HepG2 (cell line): ENCODE measurements around the gene LIPT1. TPM values are rescaled to one million over a fixed set of nuclear protein-coding genes. Genes with fewer than 3 reads are reported as not detected.

Experiments used
- ATAC-seq: fragments of 200-7000 bp; cut with Tn5 transposase; 3 replicates; pipeline ENCODE4 v1.9.1; 2020; ENCODE audit warnings: mild to moderate bottlenecking, moderate library complexity
- BruUV-seq: library from RNA; stranded (reverse); fragments of 400-500 nt; replicated peaks from 2 replicates; lab custom pipeline; 2021; lab: Mats Ljungman, UMichigan
- CTCF ChIA-PET: fragments of 300-600 bp; formaldehyde crosslinking; extraction: SDS; loops from one replicate; lab custom pipeline; 2021; ENCODE audit warnings: low total read pairs, inconsistent platforms, low intra/inter-chr PET ratio; lab: Yijun Ruan, JAX
- POLR2A ChIA-PET: fragments of 350-600 bp; sonication (Branson Sonifier 250); formaldehyde crosslinking; loops from one replicate; lab custom pipeline; 2020; ENCODE audit warnings: antibody characterized with exemption, inconsistent platforms; lab: Yijun Ruan, JAX
- DNase-seq: peaks from one replicate; pipeline ENCODE4 v3.0.0-alpha.2; 2015; ENCODE audit warnings: low spot score
- FAIRE-seq: peaks from 3 replicates; lab custom pipeline; 2011; peaks lifted over from hg19 to GRCh38; lab: Jason Lieb, UNC
- H2AFZ ChIP-seq: one replicate; pipeline ENCODE4 v1.6.1; 2011; ENCODE audit warnings: low read length, inconsistent platforms
- H3K27ac ChIP-seq: fragments of 300-600 bp; 3 replicates; pipeline ENCODE4 v1.8.0; 2011; ENCODE audit warnings: mixed run types, mild to moderate bottlenecking, mixed read lengths, low read length, inconsistent platforms; ENCODE audit not compliant: insufficient read depth; ENCODE audit errors: extremely low read length
- H3K27me3 ChIP-seq, 2 experiments: fragments of 200-600 bp in 1 of 2; 2 replicates in 1 of 2; 3 replicates in 1 of 2; pipeline versions ENCODE4 v1.6.0 to v1.8.0; 2011; ENCODE audit warnings: low read length in 2 of 2, mild to moderate bottlenecking in 2 of 2, moderate library complexity in 2 of 2, inconsistent platforms in 1 of 2; ENCODE audit not compliant: insufficient read depth in 2 of 2, control insufficient read depth in 1 of 2
- H3K36me3 ChIP-seq, 2 experiments: fragments of 200-600 bp in 1 of 2; replicated peaks in 1 of 2; 2 replicates in 1 of 2; 3 replicates in 1 of 2; pipeline versions ENCODE4 v1.5.1 to v1.8.0; 2011; ENCODE audit warnings: low read length in 2 of 2, inconsistent platforms in 1 of 2; ENCODE audit not compliant: insufficient read depth in 2 of 2, control insufficient read depth in 1 of 2
- H3K4me1 ChIP-seq: 2 replicates; pipeline ENCODE4 v1.5.1; 2012; ENCODE audit warnings: low read length, inconsistent platforms; ENCODE audit not compliant: insufficient read depth
- H3K4me2 ChIP-seq: 2 replicates; pipeline ENCODE4 v1.6.0; 2011; ENCODE audit warnings: low read depth, low read length, inconsistent platforms
- H3K4me3 ChIP-seq, 3 experiments: fragments of 200-600 bp in 1 of 3; sonication (generic), shearing (Covaris generic) in 1 of 3; replicated peaks in 1 of 3; 2 replicates each; pipeline ENCODE4 v1.5.1; 2011 to 2016; ENCODE audit warnings: low read length in 3 of 3, inconsistent platforms in 2 of 3, low read depth in 2 of 3, mild to moderate bottlenecking in 2 of 3, control low read depth in 1 of 3, mixed read lengths in 1 of 3; ENCODE audit not compliant: insufficient read depth in 1 of 3
- H3K79me2 ChIP-seq: one replicate; pipeline ENCODE4 v1.6.1; 2011; ENCODE audit warnings: low read length, inconsistent platforms; ENCODE audit not compliant: insufficient read depth
- H3K9ac ChIP-seq: 2 replicates; pipeline ENCODE4 v1.6.0; 2011; ENCODE audit warnings: mild to moderate bottlenecking, low read depth, low read length, inconsistent platforms; ENCODE audit not compliant: insufficient read depth
- H3K9me3 ChIP-seq: 2 replicates; pipeline ENCODE4 v1.5.1; 2012; ENCODE audit warnings: mild to moderate bottlenecking, low read length
- H4K20me1 ChIP-seq: 2 replicates; pipeline ENCODE4 v1.6.0; 2011; ENCODE audit warnings: inconsistent platforms, mild to moderate bottlenecking, low read length, moderate library complexity; ENCODE audit not compliant: insufficient read depth
- DMAP1 ChIP-seq: IDR thresholded peaks from 2 replicates; pipeline ENCODE4 v1.6.1; 2016
- FOXJ3 ChIP-seq: sonication (generic); formaldehyde crosslinking; IDR thresholded peaks from 2 replicates; pipeline ENCODE4 v1.4.0; 2020; ENCODE audit warnings: missing genetic modification reagents, mild to moderate bottlenecking, borderline replicate concordance
- MTA1 ChIP-seq: sonication (generic); formaldehyde crosslinking; IDR thresholded peaks from 2 replicates; pipeline ENCODE4 v1.4.0; 2020; ENCODE audit warnings: missing genetic modification reagents, mild to moderate bottlenecking, borderline replicate concordance
- MTF2 ChIP-seq: sonication (generic); formaldehyde crosslinking; IDR thresholded peaks from 2 replicates; pipeline ENCODE4 v1.5.0; 2020; ENCODE audit warnings: missing genetic modification reagents, borderline replicate concordance
- NR2C2 ChIP-seq: sonication (generic); formaldehyde crosslinking; IDR thresholded peaks from 2 replicates; pipeline ENCODE4 v1.4.0; 2020; ENCODE audit warnings: missing genetic modification reagents, mild to moderate bottlenecking, moderate library complexity, borderline replicate concordance
- SOX13 ChIP-seq, 3 experiments: fragments of 450-650 bp in 1 of 3; sonication (generic) in 1 of 3; formaldehyde crosslinking in 1 of 3; IDR thresholded peaks in 2 of 3; conservative IDR thresholded peaks in 1 of 3; 2 replicates each; pipeline versions ENCODE4 v1.5.0 to v1.6.1; 2016 to 2020; ENCODE audit warnings: antibody characterized with exemption in 1 of 3, mild to moderate bottlenecking in 1 of 3, missing compliant biosample characterization in 1 of 3, missing genetic modification reagents in 1 of 3, moderate library complexity in 1 of 3
- STAT5B ChIP-seq: sonication (generic); formaldehyde crosslinking; IDR thresholded peaks from 2 replicates; pipeline ENCODE4 v1.4.0; 2020; ENCODE audit warnings: missing genetic modification reagents
- ZNF460 ChIP-seq: sonication (generic); formaldehyde crosslinking; IDR thresholded peaks from 2 replicates; pipeline ENCODE4 v1.5.1; 2020; ENCODE audit warnings: missing genetic modification reagents, mild to moderate bottlenecking, borderline replicate concordance
- ZNF644 ChIP-seq: IDR thresholded peaks from 2 replicates; pipeline ENCODE4 v1.6.1; 2016; ENCODE audit warnings: low read depth
- ZNF788 ChIP-seq: sonication (generic); formaldehyde crosslinking; IDR thresholded peaks from 2 replicates; pipeline ENCODE4 v1.5.0; 2020; ENCODE audit warnings: mild to moderate bottlenecking, missing genetic modification reagents, borderline replicate concordance
- WGBS: methylation state at CpG from one replicate; pipeline ENCODE4 v1.1.6; 2017; ENCODE audit warnings: low lambda C conversion rate; 5-methylcytosine and 5-hydroxymethylcytosine counted together
- in situ Hi-C: cut with HindIII; loops from 2 replicates; pipeline ENCODE4 v1.10.0; 2017; ENCODE audit warnings: low pct_unique_long_range_greater_than_20kb; ENCODE audit not compliant: extremely low pct_ligation_motif_present
- intact Hi-C: fragments of 100-400 bp; cut with micrococcal nuclease; formaldehyde crosslinking; loops from one replicate; pipeline ENCODE4 v1.10.0; 2022; ENCODE audit not compliant: unreplicated experiment
- polyA plus RNA-seq, 8 experiments: library from polyadenylated mRNA; depleted of rRNA in 3 of 8; stranded (reverse) in 7 of 8; unstranded in 1 of 8; fragments of >200 nt; fragmentation: Illumina TruSeq in 4 of 8; extraction: Trizol in 4 of 8; gene quantifications; 2 replicates each; pipeline versions ENCODE4 v1.2.1 to v1.2.3, GENCODE V29; 2011 to 2016; ENCODE audit warnings: low read depth in 4 of 8, missing spikeins in 1 of 8, mixed read lengths in 1 of 8; ENCODE audit not compliant: insufficient read depth in 1 of 8
- total RNA-seq, 5 experiments: library from RNA; depleted of rRNA; stranded (reverse); fragments of >200 nt; fragmentation: Illumina TruSeq; extraction: Trizol; gene quantifications; 2 replicates each; pipeline ENCODE4 v1.2.3, GENCODE V29; 2016; ENCODE audit warnings: low read depth in 1 of 5
- TF ChIP-seq, protein P1 (sequence below): IDR thresholded peaks from 2 replicates; pipeline ENCODE4 v1.4.0; 2020; ENCODE audit warnings: mild to moderate bottlenecking, missing genetic modification reagents
- TF ChIP-seq, protein P2 (sequence below): sonication (generic); formaldehyde crosslinking; IDR thresholded peaks from 2 replicates; pipeline ENCODE4 v1.4.0; 2020; ENCODE audit warnings: missing genetic modification reagents
- TF ChIP-seq, protein P3 (sequence below): sonication (generic); formaldehyde crosslinking; IDR thresholded peaks from 2 replicates; pipeline ENCODE4 v1.4.0; 2020; ENCODE audit warnings: missing genetic modification reagents
- TF ChIP-seq, protein P4 (sequence below): sonication (generic); formaldehyde crosslinking; IDR thresholded peaks from 2 replicates; pipeline ENCODE4 v1.4.0; 2020; ENCODE audit warnings: missing genetic modification reagents

LIPT1 gene
- total and polyA plus RNA-seq, 2 of the 13 experiments (the other 11 are each of a cell fraction or from before 2014, with no cell fraction given): 8.0 to 9.6 TPM

DNA sequence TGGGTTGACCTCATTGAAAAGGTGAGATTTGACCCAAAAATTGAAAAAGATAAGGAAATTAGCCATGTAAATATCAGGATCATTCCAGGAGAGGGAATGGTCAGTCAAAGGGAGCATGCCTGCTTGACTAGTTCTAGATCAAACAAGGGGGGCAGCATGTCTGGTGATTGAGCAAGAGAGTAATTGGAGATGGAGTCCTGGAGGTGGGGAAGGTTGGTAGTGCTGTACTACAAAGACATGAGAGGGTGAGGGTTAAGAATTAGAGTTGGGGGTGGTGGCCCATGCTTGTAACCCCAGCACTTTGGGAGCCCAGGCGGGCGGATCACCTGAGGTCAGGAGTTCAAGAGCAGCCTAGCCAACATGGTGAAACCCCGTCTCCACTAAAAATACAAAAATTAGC lies 28.3 kb downstream of the LIPT1 start:
- H4K20me1 ChIP-seq: no peaks in the 10 kb centered on the region
- FAIRE-seq (peak; percentile 72), DNase-seq (peak; percentile 82), ATAC-seq (peak; percentile 54)
- H3K27me3 ChIP-seq: no peaks in the 10 kb centered on the region; a peak in 1 of 5 replicates
- peak overlapping the region; percentile 83 for H3K27ac ChIP-seq
- H2AFZ ChIP-seq: peak overlapping the region; percentile 15
- in situ Hi-C loops (loop anchor here (5.0 kb wide), 1 partner anchor 154 kb away; the partner anchor contains the start of genes EIF5B and TXNDC9), intact Hi-C loops (loop anchor here (10.0 kb wide), 1 partner anchor 312 kb away; the partner anchor contains the start of gene REV1)
- H3K4me2 ChIP-seq: peak overlapping the region; percentile 83
- WGBS: 74% methylated on average over 3 of the region's 3 CpGs
- no peaks in the 10 kb centered on the region for H3K9me3 ChIP-seq
- no TSS peak for BruUV-seq
- ChIA-PET CTCF (no interaction called here), POLR2A (interaction anchor here (0.8 to 3.3 kb wide), 2 partner anchors 28 to 154 kb away, joined by 5 to 47 read pairs; partner anchors contain the start of genes EIF5B, LIPT1 and TSGA10)
- H3K36me3 ChIP-seq: peaks cover 4 to 8% of the 10 kb centered on the region in 2 experiments; a peak in 3 of 5 replicates
- H3K9ac ChIP-seq: peak overlapping the region; percentile 82; the same call in 1 of the 2 replicates
- H3K4me3 ChIP-seq: peak overlapping the region; percentile 68 to 84 (median 84); a peak in 4 of 6 replicates
- peaks cover 46% of the 10 kb centered on the region for H3K4me1 ChIP-seq
- peaks cover 73% of the 10 kb centered on the region for H3K79me2 ChIP-seq
- TF ChIP-seq ZNF460 (CRISPR knock-in tag) (no peak), FOXJ3 (CRISPR knock-in tag) (0 out of 2 replicates have a peak, but pooled peaks have one; percentile 43), SOX13 (IDR thresholded peaks at IDR 0.05) (no peak), SOX13 (CRISPR knock-in tag; conservative IDR thresholded peaks at IDR 0.05 in 1 of 2, IDR thresholded peaks at IDR 0.05 in 1 of 2) (peak in 1 of 2 experiments; percentile 57; a peak in 1 of 4 replicates), ZNF788 (CRISPR knock-in tag) (no peak), MTF2 (CRISPR knock-in tag) (no peak), MTA1 (peak; percentile 52; the same call in 1 of the 2 replicates), STAT5B (CRISPR knock-in tag) (no peak), DMAP1 (CRISPR knock-in tag) (no peak), NR2C2 (CRISPR knock-in tag) (0 out of 2 replicates have a peak, but pooled peaks have one; percentile 21), ZNF644 (peak; percentile 86)
- TF ChIP-seq, protein P1, sequence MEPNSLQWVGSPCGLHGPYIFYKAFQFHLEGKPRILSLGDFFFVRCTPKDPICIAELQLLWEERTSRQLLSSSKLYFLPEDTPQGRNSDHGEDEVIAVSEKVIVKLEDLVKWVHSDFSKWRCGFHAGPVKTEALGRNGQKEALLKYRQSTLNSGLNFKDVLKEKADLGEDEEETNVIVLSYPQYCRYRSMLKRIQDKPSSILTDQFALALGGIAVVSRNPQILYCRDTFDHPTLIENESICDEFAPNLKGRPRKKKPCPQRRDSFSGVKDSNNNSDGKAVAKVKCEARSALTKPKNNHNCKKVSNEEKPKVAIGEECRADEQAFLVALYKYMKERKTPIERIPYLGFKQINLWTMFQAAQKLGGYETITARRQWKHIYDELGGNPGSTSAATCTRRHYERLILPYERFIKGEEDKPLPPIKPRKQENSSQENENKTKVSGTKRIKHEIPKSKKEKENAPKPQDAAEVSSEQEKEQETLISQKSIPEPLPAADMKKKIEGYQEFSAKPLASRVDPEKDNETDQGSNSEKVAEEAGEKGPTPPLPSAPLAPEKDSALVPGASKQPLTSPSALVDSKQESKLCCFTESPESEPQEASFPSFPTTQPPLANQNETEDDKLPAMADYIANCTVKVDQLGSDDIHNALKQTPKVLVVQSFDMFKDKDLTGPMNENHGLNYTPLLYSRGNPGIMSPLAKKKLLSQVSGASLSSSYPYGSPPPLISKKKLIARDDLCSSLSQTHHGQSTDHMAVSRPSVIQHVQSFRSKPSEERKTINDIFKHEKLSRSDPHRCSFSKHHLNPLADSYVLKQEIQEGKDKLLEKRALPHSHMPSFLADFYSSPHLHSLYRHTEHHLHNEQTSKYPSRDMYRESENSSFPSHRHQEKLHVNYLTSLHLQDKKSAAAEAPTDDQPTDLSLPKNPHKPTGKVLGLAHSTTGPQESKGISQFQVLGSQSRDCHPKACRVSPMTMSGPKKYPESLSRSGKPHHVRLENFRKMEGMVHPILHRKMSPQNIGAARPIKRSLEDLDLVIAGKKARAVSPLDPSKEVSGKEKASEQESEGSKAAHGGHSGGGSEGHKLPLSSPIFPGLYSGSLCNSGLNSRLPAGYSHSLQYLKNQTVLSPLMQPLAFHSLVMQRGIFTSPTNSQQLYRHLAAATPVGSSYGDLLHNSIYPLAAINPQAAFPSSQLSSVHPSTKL (CRISPR knock-in tag): peak; percentile 56
- TF ChIP-seq, protein P2, sequence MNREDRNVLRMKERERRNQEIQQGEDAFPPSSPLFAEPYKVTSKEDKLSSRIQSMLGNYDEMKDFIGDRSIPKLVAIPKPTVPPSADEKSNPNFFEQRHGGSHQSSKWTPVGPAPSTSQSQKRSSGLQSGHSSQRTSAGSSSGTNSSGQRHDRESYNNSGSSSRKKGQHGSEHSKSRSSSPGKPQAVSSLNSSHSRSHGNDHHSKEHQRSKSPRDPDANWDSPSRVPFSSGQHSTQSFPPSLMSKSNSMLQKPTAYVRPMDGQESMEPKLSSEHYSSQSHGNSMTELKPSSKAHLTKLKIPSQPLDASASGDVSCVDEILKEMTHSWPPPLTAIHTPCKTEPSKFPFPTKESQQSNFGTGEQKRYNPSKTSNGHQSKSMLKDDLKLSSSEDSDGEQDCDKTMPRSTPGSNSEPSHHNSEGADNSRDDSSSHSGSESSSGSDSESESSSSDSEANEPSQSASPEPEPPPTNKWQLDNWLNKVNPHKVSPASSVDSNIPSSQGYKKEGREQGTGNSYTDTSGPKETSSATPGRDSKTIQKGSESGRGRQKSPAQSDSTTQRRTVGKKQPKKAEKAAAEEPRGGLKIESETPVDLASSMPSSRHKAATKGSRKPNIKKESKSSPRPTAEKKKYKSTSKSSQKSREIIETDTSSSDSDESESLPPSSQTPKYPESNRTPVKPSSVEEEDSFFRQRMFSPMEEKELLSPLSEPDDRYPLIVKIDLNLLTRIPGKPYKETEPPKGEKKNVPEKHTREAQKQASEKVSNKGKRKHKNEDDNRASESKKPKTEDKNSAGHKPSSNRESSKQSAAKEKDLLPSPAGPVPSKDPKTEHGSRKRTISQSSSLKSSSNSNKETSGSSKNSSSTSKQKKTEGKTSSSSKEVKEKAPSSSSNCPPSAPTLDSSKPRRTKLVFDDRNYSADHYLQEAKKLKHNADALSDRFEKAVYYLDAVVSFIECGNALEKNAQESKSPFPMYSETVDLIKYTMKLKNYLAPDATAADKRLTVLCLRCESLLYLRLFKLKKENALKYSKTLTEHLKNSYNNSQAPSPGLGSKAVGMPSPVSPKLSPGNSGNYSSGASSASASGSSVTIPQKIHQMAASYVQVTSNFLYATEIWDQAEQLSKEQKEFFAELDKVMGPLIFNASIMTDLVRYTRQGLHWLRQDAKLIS (CRISPR knock-in tag): no peak
- TF ChIP-seq, protein P3, sequence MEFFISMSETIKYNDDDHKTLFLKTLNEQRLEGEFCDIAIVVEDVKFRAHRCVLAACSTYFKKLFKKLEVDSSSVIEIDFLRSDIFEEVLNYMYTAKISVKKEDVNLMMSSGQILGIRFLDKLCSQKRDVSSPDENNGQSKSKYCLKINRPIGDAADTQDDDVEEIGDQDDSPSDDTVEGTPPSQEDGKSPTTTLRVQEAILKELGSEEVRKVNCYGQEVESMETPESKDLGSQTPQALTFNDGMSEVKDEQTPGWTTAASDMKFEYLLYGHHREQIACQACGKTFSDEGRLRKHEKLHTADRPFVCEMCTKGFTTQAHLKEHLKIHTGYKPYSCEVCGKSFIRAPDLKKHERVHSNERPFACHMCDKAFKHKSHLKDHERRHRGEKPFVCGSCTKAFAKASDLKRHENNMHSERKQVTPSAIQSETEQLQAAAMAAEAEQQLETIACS (CRISPR knock-in tag): no peak
- TF ChIP-seq, protein P4, sequence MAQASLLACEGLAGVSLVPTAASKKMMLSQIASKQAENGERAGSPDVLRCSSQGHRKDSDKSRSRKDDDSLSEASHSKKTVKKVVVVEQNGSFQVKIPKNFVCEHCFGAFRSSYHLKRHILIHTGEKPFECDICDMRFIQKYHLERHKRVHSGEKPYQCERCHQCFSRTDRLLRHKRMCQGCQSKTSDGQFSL (CRISPR knock-in tag): peak; percentile 84; the same call in 1 of the 2 replicates
